Astrocyte (in vitro differentiated cells and primary cell): ENCODE results near the gene LHFPL3. TPM values are rescaled to one million over a fixed set of nuclear protein-coding genes. Genes with fewer than 3 reads are reported as not detected.

ENCODE experiments used
- DNase-seq: peaks from one replicate; pipeline ENCODE4 v3.0.0-alpha.2; 2010; ENCODE audit warnings: low read depth
- FAIRE-seq: peaks from 2 replicates; lab custom pipeline; 2011; peaks lifted over from hg19 to GRCh38; lab: Jason Lieb, UNC
- H2AFZ ChIP-seq: 2 replicates; pipeline ENCODE4 v1.6.0; 2012; ENCODE audit warnings: low read depth, low read length, inconsistent platforms
- H3K27ac ChIP-seq: 2 replicates; pipeline ENCODE4 v1.5.1; 2011; ENCODE audit warnings: low read depth, low read length, inconsistent platforms
- H3K27me3 ChIP-seq: 2 replicates; pipeline ENCODE4 v1.6.0; 2011; ENCODE audit warnings: low read length, inconsistent platforms; ENCODE audit not compliant: insufficient read depth
- H3K36me3 ChIP-seq: 2 replicates; pipeline ENCODE4 v1.5.1; 2011; ENCODE audit warnings: low read length, inconsistent platforms; ENCODE audit not compliant: insufficient read depth
- H3K4me1 ChIP-seq: 2 replicates; pipeline ENCODE4 v1.5.1; 2011; ENCODE audit warnings: low read length, inconsistent platforms; ENCODE audit not compliant: insufficient read depth
- H3K4me2 ChIP-seq: 2 replicates; pipeline ENCODE4 v1.6.0; 2012; ENCODE audit warnings: low read length, inconsistent platforms
- H3K4me3 ChIP-seq: 2 replicates; pipeline ENCODE4 v1.5.1; 2011; ENCODE audit warnings: low read depth, mild to moderate bottlenecking, low read length, inconsistent platforms; ENCODE audit not compliant: insufficient read depth
- H3K79me2 ChIP-seq: 2 replicates; pipeline ENCODE4 v1.6.0; 2012; ENCODE audit warnings: mild to moderate bottlenecking, low read length, inconsistent platforms; ENCODE audit not compliant: insufficient read depth
- H3K9ac ChIP-seq: 2 replicates; pipeline ENCODE4 v1.6.0; 2012; ENCODE audit warnings: mild to moderate bottlenecking, low read length, inconsistent platforms
- H3K9me3 ChIP-seq: 2 replicates; pipeline ENCODE4 v1.5.1; 2012; ENCODE audit warnings: low read depth, mild to moderate bottlenecking, low read length, inconsistent platforms; ENCODE audit not compliant: insufficient read depth
- H4K20me1 ChIP-seq: 2 replicates; pipeline ENCODE4 v1.6.0; 2012; ENCODE audit warnings: low read length, inconsistent platforms; ENCODE audit not compliant: insufficient read depth
- H3K27ac Mint-ChIP-seq: one replicate; pipeline ENCODE4 v1.8.0; 2021; ENCODE audit warnings: mild to moderate bottlenecking, mixed read lengths; ENCODE audit not compliant: unreplicated experiment
- H3K27me3 Mint-ChIP-seq: one replicate; pipeline ENCODE4 v1.8.0; 2021; ENCODE audit warnings: low read depth, mixed read lengths; ENCODE audit not compliant: unreplicated experiment
- H3K36me3 Mint-ChIP-seq: one replicate; pipeline ENCODE4 v1.8.0; 2021; ENCODE audit warnings: low read depth, mixed read lengths; ENCODE audit not compliant: unreplicated experiment
- H3K4me1 Mint-ChIP-seq: one replicate; pipeline ENCODE4 v1.8.0; 2021; ENCODE audit warnings: low read depth, mixed read lengths; ENCODE audit not compliant: unreplicated experiment
- H3K4me3 Mint-ChIP-seq: one replicate; pipeline ENCODE4 v1.8.0; 2021; ENCODE audit warnings: mild to moderate bottlenecking, moderate library complexity, mixed read lengths; ENCODE audit not compliant: unreplicated experiment
- H3K9me3 Mint-ChIP-seq: one replicate; pipeline ENCODE4 v1.8.0; 2021; ENCODE audit warnings: mild to moderate bottlenecking, mixed read lengths; ENCODE audit not compliant: unreplicated experiment
- EZH2 ChIP-seq: IDR thresholded peaks from 2 replicates; pipeline ENCODE4 v1.6.1; 2012; ENCODE audit warnings: mild to moderate bottlenecking, low read length, inconsistent platforms; ENCODE audit not compliant: insufficient read depth
- total RNA-seq: library from RNA; stranded (reverse); gene quantifications from 2 replicates; pipeline ENCODE4 v1.2.1, GENCODE V29; 2021
- TF ChIP-seq, protein P1 (sequence below): IDR thresholded peaks from 2 replicates; pipeline ENCODE4 v1.5.1; 2011; ENCODE audit warnings: low read depth, mild to moderate bottlenecking, inconsistent platforms, low read length, moderate library complexity; ENCODE audit not compliant: insufficient read depth

Gene LHFPL3
- total RNA-seq, 1 donor from 2014 or later = not detected

DNA sequence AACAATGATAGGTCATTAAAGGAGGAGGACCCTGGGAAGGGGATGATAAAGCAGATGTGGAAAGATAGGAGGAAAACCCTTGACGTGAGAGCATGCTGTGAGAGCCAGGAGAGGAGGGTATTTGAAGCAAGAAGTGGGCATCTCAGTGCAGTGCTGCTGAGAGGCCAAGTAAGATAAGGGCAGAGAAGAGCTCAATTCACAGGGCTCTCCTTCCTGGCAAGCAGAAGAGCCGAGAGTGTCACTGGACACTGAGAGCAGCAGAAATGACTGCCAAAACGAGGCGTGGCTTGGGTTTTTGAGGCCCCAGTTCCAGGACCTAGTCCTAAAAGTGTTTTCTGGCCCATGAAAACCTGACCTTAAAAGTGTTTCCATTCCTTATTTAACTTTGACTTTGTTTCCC lies 213.5 kb downstream of the LHFPL3 start:
- Histone ChIP-seq H2AFZ (no peak overlapping the region), H3K4me2 (no peak overlapping the region), H3K9ac (no peak overlapping the region), H3K27me3 (no peaks in the 10 kb centered on the region), H3K4me1 (no peaks in the 10 kb centered on the region), H3K9me3 (no peaks in the 10 kb centered on the region), H3K27ac (no peak overlapping the region), H4K20me1 (no peaks in the 10 kb centered on the region), H3K4me3 (no peak overlapping the region), H3K36me3 (no peaks in the 10 kb centered on the region), H3K79me2 (no peaks in the 10 kb centered on the region)
- no peaks in the 10 kb centered on the region for H3K4me1 Mint-ChIP-seq
- H3K4me3 Mint-ChIP-seq = no peak overlapping the region
- no peaks in the 10 kb centered on the region for H3K36me3 Mint-ChIP-seq
- no peaks in the 10 kb centered on the region for H3K9me3 Mint-ChIP-seq
- H3K27ac Mint-ChIP-seq = no peak overlapping the region
- H3K27me3 Mint-ChIP-seq = peaks cover 28% of the 10 kb centered on the region
- TF ChIP-seq, protein P1, sequence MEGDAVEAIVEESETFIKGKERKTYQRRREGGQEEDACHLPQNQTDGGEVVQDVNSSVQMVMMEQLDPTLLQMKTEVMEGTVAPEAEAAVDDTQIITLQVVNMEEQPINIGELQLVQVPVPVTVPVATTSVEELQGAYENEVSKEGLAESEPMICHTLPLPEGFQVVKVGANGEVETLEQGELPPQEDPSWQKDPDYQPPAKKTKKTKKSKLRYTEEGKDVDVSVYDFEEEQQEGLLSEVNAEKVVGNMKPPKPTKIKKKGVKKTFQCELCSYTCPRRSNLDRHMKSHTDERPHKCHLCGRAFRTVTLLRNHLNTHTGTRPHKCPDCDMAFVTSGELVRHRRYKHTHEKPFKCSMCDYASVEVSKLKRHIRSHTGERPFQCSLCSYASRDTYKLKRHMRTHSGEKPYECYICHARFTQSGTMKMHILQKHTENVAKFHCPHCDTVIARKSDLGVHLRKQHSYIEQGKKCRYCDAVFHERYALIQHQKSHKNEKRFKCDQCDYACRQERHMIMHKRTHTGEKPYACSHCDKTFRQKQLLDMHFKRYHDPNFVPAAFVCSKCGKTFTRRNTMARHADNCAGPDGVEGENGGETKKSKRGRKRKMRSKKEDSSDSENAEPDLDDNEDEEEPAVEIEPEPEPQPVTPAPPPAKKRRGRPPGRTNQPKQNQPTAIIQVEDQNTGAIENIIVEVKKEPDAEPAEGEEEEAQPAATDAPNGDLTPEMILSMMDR = no peak
- no peak for TF ChIP-seq EZH2
- DNase-seq (no peak), FAIRE-seq (no peak)

DNA sequence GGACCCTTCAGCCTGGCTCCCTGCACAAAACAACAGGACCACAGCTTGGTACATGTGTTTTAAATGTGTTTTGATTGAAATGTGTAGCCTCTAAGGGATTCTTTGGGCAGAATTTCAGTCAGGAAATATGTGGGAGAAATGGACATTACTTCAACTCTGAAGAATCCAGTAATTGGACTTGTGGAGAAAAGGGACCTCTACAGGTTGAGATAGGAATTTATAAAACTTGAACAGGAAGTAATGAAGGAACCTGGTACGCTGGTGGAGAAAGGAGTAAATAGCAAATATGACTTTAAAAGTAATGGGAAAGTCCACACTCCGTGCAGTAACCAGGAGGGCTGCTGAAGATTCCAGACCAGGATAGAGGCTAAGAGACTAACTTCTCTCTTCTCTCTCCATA lies 220.5 kb downstream of the LHFPL3 start:
- Histone ChIP-seq H2AFZ (no peak overlapping the region), H3K4me3 (no peak overlapping the region), H3K36me3 (no peaks in the 10 kb centered on the region), H4K20me1 (no peaks in the 10 kb centered on the region), H3K4me1 (no peaks in the 10 kb centered on the region), H3K4me2 (no peak overlapping the region), H3K9me3 (no peaks in the 10 kb centered on the region), H3K9ac (no peak overlapping the region), H3K27ac (no peak overlapping the region), H3K79me2 (no peaks in the 10 kb centered on the region), H3K27me3 (no peaks in the 10 kb centered on the region)
- Mint-ChIP-seq H3K9me3 (no peaks in the 10 kb centered on the region), H3K27me3 (peaks cover 17% of the 10 kb centered on the region), H3K4me3 (no peak overlapping the region), H3K27ac (no peak overlapping the region), H3K36me3 (no peaks in the 10 kb centered on the region), H3K4me1 (no peaks in the 10 kb centered on the region)
- no peak for TF ChIP-seq EZH2
- TF ChIP-seq, protein P1 = no peak
- DNase-seq (no peak), FAIRE-seq (no peak)

DNA sequence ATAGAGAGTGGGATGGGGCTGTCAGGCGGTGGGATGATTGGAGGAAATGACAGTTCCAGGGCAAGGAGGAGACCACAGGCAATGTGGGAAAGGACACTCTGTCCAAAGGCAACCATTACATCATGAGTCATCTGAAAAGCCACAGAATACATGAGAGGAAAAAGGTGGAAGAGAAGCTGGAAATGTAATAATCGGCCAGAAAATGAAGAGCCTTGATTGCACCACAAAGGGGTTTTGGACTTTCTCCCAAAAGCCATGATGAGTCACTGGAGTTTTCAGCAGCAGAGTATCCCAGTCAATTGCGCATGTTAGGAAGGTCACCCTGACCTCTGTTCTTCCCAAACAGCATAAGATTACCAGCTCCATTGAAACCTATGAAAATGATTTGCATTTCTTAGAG lies 222.0 kb downstream of the LHFPL3 start:
- Mint-ChIP-seq H3K36me3 (no peaks in the 10 kb centered on the region), H3K27ac (no peak overlapping the region), H3K4me3 (no peak overlapping the region), H3K27me3 (peaks cover 18% of the 10 kb centered on the region), H3K4me1 (no peaks in the 10 kb centered on the region), H3K9me3 (no peaks in the 10 kb centered on the region)
- Histone ChIP-seq H3K4me1 (no peaks in the 10 kb centered on the region), H3K27ac (no peak overlapping the region), H4K20me1 (no peaks in the 10 kb centered on the region), H3K36me3 (no peaks in the 10 kb centered on the region), H3K9me3 (no peaks in the 10 kb centered on the region), H3K4me2 (no peak overlapping the region), H3K4me3 (no peak overlapping the region), H2AFZ (no peak overlapping the region), H3K27me3 (no peaks in the 10 kb centered on the region), H3K9ac (no peak overlapping the region), H3K79me2 (no peaks in the 10 kb centered on the region)
- no peak for FAIRE-seq
- DNase-seq = no peak
- TF ChIP-seq EZH2 = no peak
- TF ChIP-seq, protein P1 = no peak
